NCI-H146 treated with DMSO at 0.1 percent for 48 hours (cell line): ENCODE measurements around the gene MIEF2.

Experiments used
- DNase-seq: peaks from one replicate; lab custom pipeline; 2025; ENCODE audit not compliant: unreplicated experiment; lab: John Stamatoyannopoulos, UW

Gene MIEF2

GRCh38 chr17:18256351-18256750, 4.1 kb upstream of the MIEF2 start:
- DNase-seq: no peak

- no peak for DNase-seq
Measured at GRCh38 chr17:18256776-18257175, 3.7 kb upstream of the MIEF2 start.

DNA sequence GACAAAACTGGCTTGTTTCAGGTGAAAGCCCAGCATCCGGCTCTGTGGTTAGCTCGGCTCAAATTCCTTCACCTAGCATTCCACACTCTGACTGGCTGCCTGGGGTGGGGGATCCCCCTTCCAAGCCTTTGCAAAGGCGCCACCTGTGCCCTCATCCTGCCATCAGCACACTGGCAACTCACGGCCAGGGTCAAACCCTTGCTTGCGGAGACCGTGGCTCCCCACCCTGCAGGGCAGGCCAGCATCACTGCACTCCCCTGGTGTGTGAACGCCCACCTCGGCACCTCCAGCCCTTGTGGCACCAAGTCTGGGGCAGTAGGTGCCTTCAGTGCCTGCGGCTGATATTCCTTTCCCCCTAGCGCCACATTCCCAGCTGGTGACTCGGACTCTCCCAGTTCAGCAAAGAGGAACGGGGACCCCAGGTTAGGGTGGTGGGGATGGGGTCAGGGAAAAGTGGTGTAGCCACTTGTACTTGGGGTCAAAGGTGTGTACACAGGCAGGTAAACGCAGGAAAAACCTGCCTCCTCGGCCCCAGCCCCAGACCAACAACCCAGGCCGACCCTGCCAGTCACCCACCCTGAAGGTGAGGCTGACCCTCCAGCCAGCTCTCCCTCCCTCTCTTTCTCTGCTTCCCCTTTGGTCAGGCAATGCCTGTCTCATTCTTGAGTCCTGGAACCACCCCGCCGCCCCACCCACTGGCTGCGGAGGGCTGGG, 3.0 kb upstream of the MIEF2 start:
- DNase-seq: no peak

DNA sequence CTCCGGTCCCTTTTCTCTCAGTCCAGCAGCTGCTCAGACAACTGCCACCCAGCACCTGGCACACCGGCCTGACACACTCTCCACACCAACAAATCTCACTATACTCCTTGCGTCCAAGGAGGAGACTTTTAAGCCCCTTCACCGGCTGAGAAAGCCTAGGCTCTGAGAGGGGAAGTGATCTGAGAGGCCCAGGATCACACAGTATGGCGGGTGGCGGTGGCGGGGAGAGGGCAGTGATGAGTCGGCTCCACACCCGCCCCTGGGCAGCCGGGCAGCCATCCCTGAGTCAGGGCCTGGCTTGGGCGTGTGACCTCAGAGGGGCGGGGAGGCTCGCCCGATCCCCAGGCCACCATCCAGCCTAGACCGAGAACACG, 2.5 kb upstream of the MIEF2 start:
- peak; percentile 45 for DNase-seq

- DNase-seq: no peak
Measured at GRCh38 chr17:18258356-18259038, 2.0 kb upstream of the MIEF2 start, which contains the start of gene FLII. TSS of gene FLII (minus strand) at chr17:18258738. CDS start at chr17:18258690, 48 bp downstream.

DNA sequence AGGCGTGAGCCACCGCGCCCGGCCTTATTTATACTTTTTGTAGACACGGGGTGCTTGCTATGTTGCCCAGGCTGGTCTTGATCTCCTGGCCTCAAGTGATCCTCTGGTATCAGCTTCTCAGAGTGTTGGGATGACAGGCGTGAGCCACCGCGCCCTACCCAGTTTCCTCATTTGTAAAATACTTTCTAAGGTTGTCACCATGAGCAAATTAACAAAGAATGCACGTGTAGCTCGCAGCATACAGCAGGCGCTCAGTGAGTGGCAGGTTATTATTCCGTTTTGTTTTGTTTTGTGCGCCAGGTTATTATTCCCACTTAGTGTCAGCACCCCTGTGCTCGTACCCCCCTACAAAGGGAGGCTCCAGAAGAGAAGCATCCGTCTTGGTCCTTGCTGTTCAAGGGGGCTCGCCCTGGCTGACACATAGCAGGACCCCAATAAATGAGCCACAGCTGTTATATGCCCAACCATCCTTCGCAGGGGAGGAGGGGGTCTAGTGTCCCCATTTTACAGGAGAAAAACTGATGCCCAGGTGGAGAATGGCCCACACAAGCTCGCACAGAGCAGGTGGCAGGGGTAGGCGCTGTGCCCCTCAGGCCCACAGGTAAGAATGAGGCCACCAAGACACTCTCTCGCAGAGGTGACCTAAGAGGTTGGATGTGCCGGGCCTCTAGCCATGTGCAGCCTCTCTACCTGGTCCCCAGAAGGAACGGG, 686 bp upstream of the MIEF2 start:
- DNase-seq: no peak

DNA sequence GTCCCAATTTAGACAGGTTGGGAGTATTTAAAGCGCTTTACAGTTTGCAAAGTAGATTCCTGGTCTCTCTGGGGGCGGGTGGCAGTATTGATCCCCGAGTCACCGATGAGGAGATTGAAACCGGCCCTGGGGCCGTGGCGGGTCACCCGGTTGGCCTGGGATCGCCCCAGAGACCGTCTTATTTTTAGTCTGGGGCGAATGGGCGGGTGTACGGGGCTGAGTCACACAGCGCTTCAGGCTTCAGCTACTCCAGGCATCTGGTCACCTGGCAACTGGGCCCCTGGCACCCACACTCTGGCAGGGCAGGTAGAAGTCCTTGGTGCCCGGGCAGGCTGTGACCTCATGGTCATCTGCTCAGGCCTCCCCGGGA, 669 bp downstream of the MIEF2 start:
- DNase-seq: no peak

DNA sequence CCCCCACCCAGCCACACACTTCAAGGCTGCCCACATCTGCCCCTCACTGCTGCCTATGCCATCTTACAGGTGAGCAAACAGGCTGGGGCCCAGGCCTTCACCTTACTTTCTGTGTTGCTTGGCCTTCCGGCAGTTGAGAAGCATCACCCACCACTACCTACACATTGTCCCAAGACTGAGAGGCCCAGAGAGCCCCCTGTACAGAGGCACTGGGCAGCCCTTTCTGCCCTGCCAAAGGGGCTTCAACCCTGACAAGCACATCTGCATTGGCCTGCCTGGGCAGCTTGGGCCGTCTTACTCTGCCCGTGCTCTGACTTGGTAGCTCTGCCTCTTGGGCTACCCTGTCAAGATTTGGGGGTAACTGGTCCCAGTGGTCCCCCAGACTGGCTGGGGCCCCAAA, 1.2 kb downstream of the MIEF2 start:
- DNase-seq: no peak

DNA sequence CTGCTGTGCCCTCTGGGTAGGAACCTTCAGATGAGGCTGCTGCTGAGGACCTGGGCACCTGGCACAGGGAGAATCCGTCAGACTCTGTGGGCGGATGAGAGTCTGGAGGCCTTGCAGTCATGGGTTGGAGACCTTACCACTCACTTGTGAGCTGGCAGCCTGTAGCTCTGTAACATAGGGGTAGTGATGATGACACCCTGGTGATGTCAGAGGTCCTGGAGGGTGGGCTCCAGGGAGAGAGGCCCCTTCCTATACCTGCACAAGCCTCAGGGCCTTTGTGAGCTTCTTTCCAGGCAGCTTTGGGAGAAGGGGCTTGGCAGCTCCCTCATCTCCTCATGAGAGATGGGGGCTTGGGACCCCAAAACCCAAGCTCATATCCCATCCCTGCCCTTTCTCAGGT, 1.6 kb downstream of the MIEF2 start:
- no peak for DNase-seq

DNA sequence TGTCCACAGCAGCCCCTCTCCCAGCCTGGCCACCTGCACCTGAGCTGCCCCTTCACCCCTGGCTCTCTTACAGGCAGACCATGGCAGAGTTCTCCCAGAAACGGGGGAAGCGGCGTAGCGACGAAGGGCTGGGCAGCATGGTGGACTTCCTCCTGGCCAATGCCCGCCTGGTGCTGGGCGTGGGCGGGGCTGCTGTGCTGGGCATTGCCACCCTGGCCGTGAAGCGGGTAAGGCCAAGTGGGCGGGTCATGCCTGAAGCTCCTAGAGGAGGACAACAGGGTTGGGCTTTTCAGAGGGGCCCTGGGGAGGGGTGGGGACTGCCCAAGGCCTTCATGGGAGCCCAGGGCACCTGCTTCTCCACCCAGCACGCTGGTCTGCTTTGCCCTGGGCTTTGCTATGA, 2.2 kb downstream of the MIEF2 start:
- no peak for DNase-seq

GRCh38 chr17:18263885-18264682, 3.6 kb downstream of the MIEF2 start:
- no peak for DNase-seq

DNA sequence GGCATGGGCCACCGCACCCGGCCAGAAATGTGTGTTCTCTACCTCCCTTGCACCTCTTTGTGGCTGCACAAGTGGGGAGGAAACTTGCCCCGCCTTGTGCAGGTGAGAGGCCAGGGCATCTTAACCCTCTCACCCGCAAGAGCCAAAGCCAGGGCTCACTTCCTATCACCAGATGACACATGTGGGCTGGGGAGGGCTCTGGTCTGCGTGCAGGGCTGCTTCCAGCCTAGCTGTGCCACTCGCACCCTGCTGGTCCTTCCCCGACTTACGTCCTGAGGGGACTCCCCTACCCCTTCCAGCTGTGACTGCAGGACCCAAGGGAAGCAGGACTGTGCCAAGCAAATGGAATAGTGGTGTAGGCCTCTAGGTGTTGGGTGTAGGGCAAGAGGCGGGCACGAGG, 6.9 kb downstream of the MIEF2 start:
- DNase-seq: no peak

DNA sequence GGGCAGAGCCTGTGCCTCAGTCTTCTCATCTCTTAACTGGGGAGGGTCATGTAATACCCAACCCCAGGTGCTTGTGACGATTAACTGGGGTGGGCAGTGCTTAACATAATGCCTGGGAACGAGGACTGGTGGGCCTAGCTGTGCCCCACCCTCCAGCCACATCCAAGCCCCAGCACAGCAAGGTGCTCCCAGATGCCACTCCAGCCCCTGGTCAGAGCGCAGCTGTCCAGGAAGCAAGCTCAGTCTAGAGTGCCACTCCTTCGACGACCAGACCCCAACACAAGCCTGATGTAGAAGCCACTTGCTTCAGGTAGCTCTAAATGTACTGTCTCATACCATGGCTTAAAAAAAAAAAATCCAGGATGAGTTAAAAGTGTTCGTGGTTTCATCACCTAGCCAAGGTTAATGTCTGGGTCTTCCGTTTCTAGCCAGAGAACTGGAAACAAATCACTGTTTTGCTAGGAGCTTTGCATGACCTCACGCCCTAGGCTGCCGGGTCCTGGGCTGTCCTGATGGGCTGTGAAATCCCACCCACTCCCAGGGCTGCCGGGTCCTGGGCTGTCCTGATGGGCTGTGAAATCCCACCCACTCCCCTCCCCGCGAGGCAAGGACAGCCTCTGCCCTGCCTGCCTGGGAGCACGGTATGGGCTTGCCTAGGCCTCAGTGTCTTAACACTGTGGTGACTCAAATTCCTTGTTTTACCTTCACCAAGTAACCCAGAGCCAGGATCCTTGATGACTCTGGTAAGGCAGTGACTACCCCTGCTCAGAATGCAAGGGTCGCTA, 7.7 kb downstream of the MIEF2 start:
- no peak for DNase-seq

DNA sequence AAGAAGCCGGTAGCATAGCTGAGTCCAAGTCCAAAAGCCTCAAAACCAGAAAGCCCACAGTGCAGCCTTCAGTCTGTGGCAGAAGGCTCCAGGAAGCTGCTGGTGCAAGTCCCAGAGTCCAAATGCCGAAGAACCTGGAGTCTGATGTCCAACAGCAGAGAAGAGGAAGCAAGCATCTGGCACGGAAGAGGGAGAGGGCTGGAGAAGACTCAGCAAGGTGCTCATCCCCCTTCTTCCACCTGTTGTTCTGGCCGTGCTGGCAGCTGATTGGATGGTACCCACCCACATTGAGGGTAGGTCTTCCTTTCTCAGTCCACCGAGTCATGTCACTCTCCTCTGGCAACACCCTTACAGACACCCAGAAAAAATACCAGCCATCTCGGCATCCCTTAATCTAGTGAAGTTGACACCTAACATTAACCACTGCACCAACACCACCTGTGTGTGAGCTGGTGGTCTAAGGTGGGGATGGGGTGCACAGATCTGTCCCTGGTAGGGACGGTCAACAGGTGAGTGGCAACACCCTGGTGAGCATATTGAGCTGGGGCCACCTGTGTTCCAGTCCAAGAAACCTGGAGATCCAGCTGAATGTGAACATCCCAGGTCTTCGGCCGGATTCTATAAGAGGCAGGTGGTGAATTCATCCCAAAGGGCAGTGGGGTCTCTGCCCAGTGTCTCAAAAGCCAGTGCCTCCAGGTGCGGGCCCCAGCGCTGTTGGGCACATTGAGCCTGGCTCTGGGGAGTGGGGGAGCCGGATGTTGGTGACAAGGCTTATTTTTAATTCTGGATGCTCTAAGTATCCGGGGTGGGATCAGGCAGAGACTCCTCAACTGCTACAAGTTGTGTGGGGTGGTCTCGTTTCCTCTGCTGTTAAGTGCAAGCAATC, 9.8 kb downstream of the MIEF2 start:
- DNase-seq: no peak

DNA sequence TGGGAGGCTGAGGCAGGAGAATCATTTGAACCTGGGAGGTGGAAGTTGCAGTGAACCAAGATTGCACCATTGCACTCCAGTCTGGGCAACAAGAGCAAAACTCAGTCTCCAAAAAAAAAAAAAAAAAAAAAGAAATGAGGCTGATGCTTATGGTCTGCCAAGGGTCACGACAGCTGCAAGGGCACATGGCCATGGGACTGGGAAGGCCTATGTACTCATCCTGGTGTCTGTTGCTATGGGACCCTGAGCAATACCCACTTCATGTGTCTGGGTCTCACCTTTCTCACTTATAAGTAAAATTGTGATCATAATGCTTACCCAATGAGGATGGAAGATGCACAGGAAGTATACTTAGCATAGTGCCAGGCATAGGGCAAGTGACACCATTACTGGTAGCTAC, 16.6 kb downstream of the MIEF2 start:
- no peak for DNase-seq

DNA sequence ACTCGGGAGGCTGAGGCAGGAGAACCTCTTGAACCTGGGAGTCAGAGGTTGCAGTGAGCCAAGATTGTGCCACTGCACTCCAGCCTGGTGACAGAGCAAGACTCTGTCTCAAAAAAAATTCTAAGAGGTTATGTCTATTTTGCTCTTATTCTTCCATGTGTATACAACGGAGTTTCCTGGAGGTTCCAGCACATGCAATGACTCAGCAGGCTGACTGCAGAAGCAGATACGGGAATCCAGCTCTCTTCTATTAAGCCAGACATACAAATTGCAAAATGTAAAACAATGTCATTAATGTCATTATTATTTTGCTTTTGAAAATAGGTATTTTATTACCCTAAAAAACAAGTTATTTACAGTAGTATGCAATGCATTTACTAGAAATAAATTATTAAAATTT, 18.4 kb downstream of the MIEF2 start:
- DNase-seq: no peak

- DNase-seq: no peak
Measured at GRCh38 chr17:18280249-18280648, 19.8 kb downstream of the MIEF2 start.

GRCh38 chr17:18280766-18281371, 20.4 kb downstream of the MIEF2 start:
- no peak for DNase-seq

DNA sequence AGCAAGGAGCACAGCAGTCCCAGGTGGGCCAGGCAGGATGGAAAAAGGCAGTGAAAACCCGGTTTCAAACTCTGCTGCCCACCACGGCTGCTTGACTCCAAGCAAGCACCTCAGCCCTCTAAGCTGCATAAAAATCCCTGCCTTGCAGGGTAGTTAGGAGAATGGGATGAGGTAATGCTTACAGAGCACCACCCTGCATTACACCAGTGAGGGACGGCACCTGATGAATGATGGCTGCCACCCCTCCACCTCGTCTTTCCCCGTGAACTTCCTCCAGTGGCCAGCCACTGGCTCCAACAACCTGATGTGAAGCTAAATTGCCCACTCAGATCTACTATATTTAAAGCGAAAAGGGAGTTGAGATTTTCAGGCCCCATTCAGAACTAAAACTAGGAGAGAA, 21.3 kb downstream of the MIEF2 start:
- no peak for DNase-seq
